Smooth muscle cell of the pulmonary artery (primary cell): ENCODE results near the gene FAM184B. TPM values are rescaled to one million over a fixed set of nuclear protein-coding genes. Genes with fewer than 3 reads are reported as not detected.

Source experiments
- total RNA-seq: library from RNA; depleted of rRNA; stranded (reverse); fragments of >200 nt; gene quantifications from 2 replicates; pipeline ENCODE4 v1.2.3, GENCODE V29; 2014

The FAM184B gene
- total RNA-seq = 0.07 and 0.10 TPM in 2 replicates

GRCh38 chr4:17781300-17782287 lies at the start of gene FAM184B:
FAM184B (minus strand) TSS chr4:17781621; CDS start chr4:17781299, 322 bp downstream.

DNA sequence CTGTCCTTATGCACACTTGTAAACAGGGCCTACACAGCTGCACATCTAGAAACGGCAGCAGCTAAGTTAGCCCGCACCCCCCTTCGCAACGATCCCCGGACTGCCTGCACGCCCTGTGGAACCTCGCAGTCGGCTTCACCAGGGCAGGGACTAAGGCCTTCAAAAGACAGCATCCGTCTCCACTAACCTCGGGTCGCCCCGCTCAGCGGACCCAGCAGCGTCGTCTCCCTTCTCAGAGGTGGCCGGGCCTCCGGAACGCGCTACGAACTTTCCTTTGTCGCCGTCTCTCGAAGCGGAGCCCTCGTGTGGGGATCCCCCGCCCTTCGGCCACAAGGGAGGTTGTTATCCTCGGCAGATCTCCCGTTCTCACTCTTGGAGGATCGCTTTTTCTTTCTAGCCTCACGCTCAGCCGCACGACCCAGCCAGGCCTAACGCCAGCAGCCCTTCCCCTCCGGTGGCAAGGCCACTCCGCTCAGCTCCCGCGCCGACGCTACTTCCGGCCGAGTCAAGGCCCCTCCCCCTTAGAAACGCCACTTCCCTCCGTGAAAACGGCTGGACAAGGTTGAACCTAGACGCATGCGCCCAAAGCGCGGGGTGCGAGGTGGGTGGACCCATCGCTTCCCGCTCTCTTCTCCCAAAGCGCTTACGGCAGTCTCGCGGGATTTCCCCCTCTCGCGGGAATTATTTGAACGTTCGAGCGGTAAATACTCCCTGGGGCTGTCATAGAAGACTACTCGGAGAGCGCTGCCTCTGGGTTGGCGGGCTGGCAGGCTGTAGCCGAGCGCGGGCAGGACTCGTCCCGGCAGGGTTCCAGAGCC lies 29.0 kb upstream of the FAM184B start, which contains the start of the genes DCAF16 and NCAPG:
Gene DCAF16 (minus strand): TSS at position 498 of the 818 bp plus-strand sequence. CDS start 6,616 bp downstream, outside the sequence.
Gene NCAPG (plus strand): TSS at position 720 of the 818 bp plus-strand sequence. CDS start 99 bp downstream, outside the sequence.

DNA sequence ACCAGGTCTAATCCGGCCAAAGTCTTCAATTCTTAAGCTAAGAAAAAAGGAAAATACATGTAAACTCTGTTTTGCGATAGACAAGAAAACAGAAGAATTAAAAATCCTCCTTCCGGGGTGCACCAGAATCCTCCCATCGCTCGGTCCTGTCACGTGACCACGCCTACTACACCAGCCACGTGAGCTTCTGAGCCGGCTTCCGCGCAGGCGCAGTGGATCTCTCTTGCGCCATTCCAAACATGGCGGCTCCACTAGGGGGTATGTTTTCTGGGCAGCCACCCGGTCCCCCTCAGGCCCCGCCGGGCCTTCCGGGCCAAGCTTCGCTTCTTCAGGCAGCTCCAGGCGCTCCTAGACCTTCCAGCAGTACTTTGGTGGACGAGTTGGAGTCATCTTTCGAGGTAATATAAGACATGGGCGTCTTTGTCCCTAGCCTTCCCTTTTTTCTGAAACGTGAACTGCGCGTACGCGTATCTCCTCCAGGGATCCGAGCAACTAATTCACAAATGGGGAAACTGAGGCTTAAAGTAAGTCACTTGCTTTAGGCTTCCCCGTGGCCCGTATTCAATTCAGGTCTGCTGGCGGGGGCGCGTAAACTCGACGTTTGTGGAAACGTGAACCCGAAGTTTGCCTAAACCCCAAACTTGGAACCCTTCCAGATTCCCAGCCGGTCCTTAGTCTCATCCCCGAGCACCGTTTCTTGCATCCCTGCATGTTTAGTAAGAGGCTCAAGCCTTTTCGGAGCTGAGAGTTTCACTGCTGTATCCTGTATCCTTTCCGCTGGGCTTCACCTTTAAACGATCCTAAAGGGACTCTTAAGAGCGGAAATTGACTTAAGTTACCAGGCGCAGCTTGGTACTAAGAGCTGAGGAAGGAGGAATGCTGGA lies 166.8 kb downstream of the FAM184B start, which contains the start of gene MED28:
Gene MED28 (plus strand): TSS at position 226 of the 884 bp plus-strand sequence. CDS start 14 bp downstream, at position 240.

Other genes with a start within 250 kb of the FAM184B start
- 78.9 and 83.8 TPM in 2 replicates for gene LAP3, start 204.4 kb downstream of the FAM184B start, total RNA-seq
- 10.5 and 11.8 TPM in 2 replicates for gene MED28, start 167.0 kb downstream of the FAM184B start, total RNA-seq
- gene DCAF16, start 29.1 kb upstream of the FAM184B start, total RNA-seq = 16.7 and 16.9 TPM in 2 replicates
- 3.7 and 9.5 TPM in 2 replicates for gene NCAPG, start 29.4 kb upstream of the FAM184B start, total RNA-seq
- gene LCORL, start 240.1 kb upstream of the FAM184B start, total RNA-seq = 6.7 and 7.6 TPM in 2 replicates